Activated CD4-positive, CD25-positive, alpha-beta regulatory T cell treated with anti-CD3 and anti-CD28 coated beads, Interleukin-2, amount 50 U/mL, for 72 hours (primary cell): ENCODE measurements around the gene CAPN14.

Experiments
- DNase-seq: peaks from one replicate; pipeline ENCODE4 v3.0.0; 2021

The CAPN14 gene

GRCh38 chr2:31217465-31218200 lies at the start of gene CAPN14:
Gene CAPN14 (minus strand): TSS chr2:31217515. CDS start chr2:31205447, 12,068 bp downstream.
- no peak for DNase-seq

- no peak for DNase-seq
These were observed 49.5 kb upstream of the CAPN14 start for GRCh38 chr2:31266804-31267203.

- no peak for DNase-seq
These were observed 47.9 kb upstream of the CAPN14 start for GRCh38 chr2:31265234-31265633.

- DNase-seq, result no peak
These were observed 46.4 kb upstream of the CAPN14 start for GRCh38 chr2:31263636-31264190.

- DNase-seq, result no peak
These were observed 43.6 kb upstream of the CAPN14 start for GRCh38 chr2:31260870-31261269.

- no peak for DNase-seq
These were observed 41.8 kb upstream of the CAPN14 start for GRCh38 chr2:31259075-31259474.

- DNase-seq, result no peak
These were observed 41.0 kb upstream of the CAPN14 start for GRCh38 chr2:31258351-31258750.

GRCh38 chr2:31256611-31257382 lies 39.5 kb upstream of the CAPN14 start:
- DNase-seq, result no peak

- DNase-seq, result no peak
These were observed 38.7 kb upstream of the CAPN14 start for GRCh38 chr2:31255911-31256571.

GRCh38 chr2:31254237-31255203 lies 37.2 kb upstream of the CAPN14 start:
- DNase-seq, result no peak

- no peak for DNase-seq
These were observed 36.2 kb upstream of the CAPN14 start for GRCh38 chr2:31253356-31254131.

- no peak for DNase-seq
These were observed 34.5 kb upstream of the CAPN14 start for GRCh38 chr2:31251851-31252250.

- DNase-seq, result no peak
These were observed 33.7 kb upstream of the CAPN14 start for GRCh38 chr2:31251018-31251417.

- DNase-seq, result no peak
These were observed 31.8 kb upstream of the CAPN14 start for GRCh38 chr2:31249009-31249690.

GRCh38 chr2:31248139-31248538 lies 30.8 kb upstream of the CAPN14 start:
- no peak for DNase-seq

GRCh38 chr2:31247711-31248110 lies 30.4 kb upstream of the CAPN14 start:
- no peak for DNase-seq

- DNase-seq, result no peak
These were observed 29.0 kb upstream of the CAPN14 start for GRCh38 chr2:31246184-31246852.

- DNase-seq, result no peak
These were observed 26.8 kb upstream of the CAPN14 start for GRCh38 chr2:31244101-31244500.

- no peak for DNase-seq
These were observed 25.7 kb upstream of the CAPN14 start for GRCh38 chr2:31243053-31243452.

- DNase-seq, result no peak
These were observed 24.4 kb upstream of the CAPN14 start for GRCh38 chr2:31241625-31242270.
